ENCODE measurements around the gene CRMP1.

The CRMP1 gene

GRCh38 chr4:5783486-5783885 lies 109.4 kb downstream of the CRMP1 start:
- TF ChIP-seq CTCF (conservative IDR thresholded peaks at IDR 0.05; ENCODE audit: control insufficient read depth, insufficient read depth, low read depth, low read length): no peak
- H3K4me3 ChIP-seq (ENCODE audit: control insufficient read depth, low read depth, low read length): no peak overlapping the region
- no peak for DNase-seq (ENCODE audit: low read depth)

- DNase-seq (ENCODE audit: low read depth): no peak
- no peak for TF ChIP-seq CTCF (conservative IDR thresholded peaks at IDR 0.05; ENCODE audit: control insufficient read depth, insufficient read depth, low read depth, low read length)
- H3K4me3 ChIP-seq (ENCODE audit: control insufficient read depth, low read depth, low read length): no peak overlapping the region
These were observed 109.9 kb downstream of the CRMP1 start for GRCh38 chr4:5782829-5783476.

GRCh38 chr4:5781691-5782090 lies 111.2 kb downstream of the CRMP1 start:
- no peak overlapping the region for H3K4me3 ChIP-seq (ENCODE audit: control insufficient read depth, low read depth, low read length)
- TF ChIP-seq CTCF (conservative IDR thresholded peaks at IDR 0.05; ENCODE audit: control insufficient read depth, insufficient read depth, low read depth, low read length): no peak
- DNase-seq (ENCODE audit: low read depth): no peak

- H3K4me3 ChIP-seq (ENCODE audit: control insufficient read depth, low read depth, low read length): no peak overlapping the region
- no peak for TF ChIP-seq CTCF (conservative IDR thresholded peaks at IDR 0.05; ENCODE audit: control insufficient read depth, insufficient read depth, low read depth, low read length)
- DNase-seq (ENCODE audit: low read depth): peak; percentile 45
These were observed 111.9 kb downstream of the CRMP1 start for GRCh38 chr4:5780831-5781480.

GRCh38 chr4:5776510-5776909 lies 116.4 kb downstream of the CRMP1 start:
- no peak overlapping the region for H3K4me3 ChIP-seq (ENCODE audit: control insufficient read depth, low read depth, low read length)
- TF ChIP-seq CTCF (conservative IDR thresholded peaks at IDR 0.05; ENCODE audit: control insufficient read depth, insufficient read depth, low read depth, low read length): no peak

GRCh38 chr4:5774416-5775036 lies 118.4 kb downstream of the CRMP1 start:
- no peak overlapping the region for H3K4me3 ChIP-seq (ENCODE audit: control insufficient read depth, low read depth, low read length)
- TF ChIP-seq CTCF (conservative IDR thresholded peaks at IDR 0.05; ENCODE audit: control insufficient read depth, insufficient read depth, low read depth, low read length): no peak
- DNase-seq (ENCODE audit: low read depth): no peak

More at GRCh38 chr4:5776510-5776909, 116.4 kb downstream of the CRMP1 start:
- DNase-seq (ENCODE audit: low read depth): no peak
